AG04449 (cell line): ENCODE measurements around the gene CDH18.

Experiments used
- CTCF ChIA-PET: fragments of 350-600 bp; formaldehyde crosslinking; extraction: SDS; loops from one replicate; lab custom pipeline; 2021; ENCODE audit warnings: antibody characterized with exemption; lab: Yijun Ruan, JAX
- POLR2A ChIA-PET: fragments of 400-600, 350-600 bp; formaldehyde crosslinking; extraction: SDS; loops from one replicate; lab custom pipeline; 2020; ENCODE audit warnings: antibody characterized with exemption, inconsistent platforms; lab: Yijun Ruan, JAX
- DNase-seq: peaks from one replicate; pipeline ENCODE4 v3.0.0-alpha.2; 2010; ENCODE audit warnings: low read depth, low spot score
- H3K4me3 ChIP-seq: 2 replicates; pipeline ENCODE4 v1.5.1; 2011; ENCODE audit warnings: low read depth, mild to moderate bottlenecking, control low read depth, low read length
- TF ChIP-seq, protein P1 (sequence below): IDR thresholded peaks from one replicate; pipeline ENCODE4 v1.5.1; 2011; ENCODE audit warnings: mild to moderate bottlenecking, moderate library complexity, low read length, control low read depth, inconsistent platforms; ENCODE audit not compliant: insufficient read depth; ENCODE audit errors: missing control alignments

The CDH18 gene

DNA sequence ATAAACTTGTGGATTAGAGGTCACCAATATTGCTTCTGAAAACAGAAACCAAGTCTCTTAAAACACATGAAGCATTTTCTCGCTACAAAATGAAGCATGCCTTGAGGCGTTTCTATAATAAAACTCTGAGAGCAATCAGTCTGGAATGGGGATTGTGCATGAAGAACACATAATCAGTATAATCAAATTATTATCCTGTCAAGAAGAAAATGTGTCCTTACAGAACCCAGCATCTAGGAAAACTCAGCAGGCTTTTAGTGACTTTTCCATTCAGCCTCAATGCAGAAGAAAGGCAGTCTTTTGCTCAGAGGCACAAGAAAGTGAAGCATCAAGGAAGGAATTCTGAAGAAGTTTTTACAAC, 121.9 kb downstream of the CDH18 start:
- TF ChIP-seq, protein P1, sequence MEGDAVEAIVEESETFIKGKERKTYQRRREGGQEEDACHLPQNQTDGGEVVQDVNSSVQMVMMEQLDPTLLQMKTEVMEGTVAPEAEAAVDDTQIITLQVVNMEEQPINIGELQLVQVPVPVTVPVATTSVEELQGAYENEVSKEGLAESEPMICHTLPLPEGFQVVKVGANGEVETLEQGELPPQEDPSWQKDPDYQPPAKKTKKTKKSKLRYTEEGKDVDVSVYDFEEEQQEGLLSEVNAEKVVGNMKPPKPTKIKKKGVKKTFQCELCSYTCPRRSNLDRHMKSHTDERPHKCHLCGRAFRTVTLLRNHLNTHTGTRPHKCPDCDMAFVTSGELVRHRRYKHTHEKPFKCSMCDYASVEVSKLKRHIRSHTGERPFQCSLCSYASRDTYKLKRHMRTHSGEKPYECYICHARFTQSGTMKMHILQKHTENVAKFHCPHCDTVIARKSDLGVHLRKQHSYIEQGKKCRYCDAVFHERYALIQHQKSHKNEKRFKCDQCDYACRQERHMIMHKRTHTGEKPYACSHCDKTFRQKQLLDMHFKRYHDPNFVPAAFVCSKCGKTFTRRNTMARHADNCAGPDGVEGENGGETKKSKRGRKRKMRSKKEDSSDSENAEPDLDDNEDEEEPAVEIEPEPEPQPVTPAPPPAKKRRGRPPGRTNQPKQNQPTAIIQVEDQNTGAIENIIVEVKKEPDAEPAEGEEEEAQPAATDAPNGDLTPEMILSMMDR = no peak
- no peak for DNase-seq
- CTCF ChIA-PET = no interaction called here
- no peak overlapping the region for H3K4me3 ChIP-seq
- POLR2A ChIA-PET = no interaction called here

DNA sequence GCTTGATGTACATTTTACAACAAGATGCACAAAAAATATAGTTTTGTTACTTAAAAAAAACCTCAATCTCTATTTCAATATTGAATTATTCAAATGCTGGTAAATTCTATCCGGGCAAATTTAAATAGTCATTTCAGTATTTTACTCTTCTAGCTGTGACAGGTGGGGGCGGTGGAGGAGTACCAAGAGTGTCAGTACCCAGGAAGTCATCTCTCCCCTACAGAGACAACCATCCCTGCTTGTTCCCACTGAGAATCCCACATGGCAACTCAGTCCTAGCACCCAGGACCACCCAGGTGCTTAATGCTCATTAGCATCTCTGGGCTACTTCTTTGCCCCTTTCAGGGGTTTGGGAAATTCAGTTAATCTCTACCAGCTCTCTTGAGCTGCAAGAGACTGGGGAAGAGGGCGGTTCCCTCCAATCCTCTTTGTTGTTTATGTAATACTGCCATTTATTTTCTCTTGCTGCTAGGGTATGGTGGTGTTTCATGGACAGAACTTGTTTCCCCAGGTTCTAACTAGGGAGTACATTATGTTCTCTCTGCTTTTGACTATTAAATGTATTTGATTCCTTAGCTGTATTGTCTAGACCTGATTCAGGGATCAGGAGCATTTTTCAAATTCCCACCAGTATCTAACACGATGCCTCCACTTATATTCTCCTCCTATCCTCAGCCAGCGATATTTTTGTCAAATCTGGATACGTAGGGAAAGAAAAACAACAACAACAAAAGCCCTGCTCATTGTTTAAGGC, 122.5 kb downstream of the CDH18 start:
- TF ChIP-seq, protein P1 = no peak
- CTCF ChIA-PET = no interaction called here
- no peak for DNase-seq
- no peak overlapping the region for H3K4me3 ChIP-seq
- POLR2A ChIA-PET = no interaction called here

GRCh38 chr5:19862711-19863110, 125.3 kb downstream of the CDH18 start:
- no peak for DNase-seq
- CTCF ChIA-PET = no interaction called here
- TF ChIP-seq, protein P1 = no peak
- H3K4me3 ChIP-seq = no peak overlapping the region
- POLR2A ChIA-PET = no interaction called here

GRCh38 chr5:19859020-19859419, 129.0 kb downstream of the CDH18 start:
- DNase-seq = no peak
- TF ChIP-seq, protein P1 = no peak
- ChIA-PET POLR2A (no interaction called here), CTCF (no interaction called here)
- H3K4me3 ChIP-seq = no peak overlapping the region

GRCh38 chr5:19855931-19856330, 132.1 kb downstream of the CDH18 start:
- ChIA-PET CTCF (no interaction called here), POLR2A (no interaction called here)
- no peak overlapping the region for H3K4me3 ChIP-seq
- TF ChIP-seq, protein P1 = no peak
- peak; percentile 50 for DNase-seq

GRCh38 chr5:19855453-19855852, 132.5 kb downstream of the CDH18 start:
- CTCF ChIA-PET = no interaction called here
- POLR2A ChIA-PET = interaction anchor here (0.6 kb wide), 1 partner anchor 31 kb away, joined by 3 read pairs; no protein-coding TSS in a partner anchor
- no peak for DNase-seq
- TF ChIP-seq, protein P1 = no peak
- H3K4me3 ChIP-seq = no peak overlapping the region
